CD14-positive monocyte (primary cell): Measurements from ENCODE around the gene DYNC1H1. TPM values are rescaled to one million over a fixed set of nuclear protein-coding genes. Genes with fewer than 3 reads are reported as not detected.

Experiments used
- DNase-seq, 3 donors: peaks; one replicate each; pipeline ENCODE4 v3.0.0-alpha.2; 2011 to 2022
- H2AFZ ChIP-seq: 2 replicates; pipeline ENCODE4 v1.6.0; 2012; ENCODE audit warnings: mild to moderate bottlenecking, low read depth, low read length, inconsistent platforms; ENCODE audit not compliant: insufficient read depth, poor library complexity, severe bottlenecking
- H3K27ac ChIP-seq, 2 donors: 1 replicate in 1 of 2; 2 replicates in 1 of 2; pipeline ENCODE4 v1.5.1; 2012 to 2013; ENCODE audit warnings: low read length in 2 of 2, control low read depth in 1 of 2, inconsistent platforms in 1 of 2, low read depth in 1 of 2, mild to moderate bottlenecking in 1 of 2
- H3K27me3 ChIP-seq, 2 donors: one replicate each; pipeline versions ENCODE4 v1.6.0 to v1.6.1; 2011 to 2013; ENCODE audit warnings: low read length in 2 of 2; ENCODE audit not compliant: control insufficient read depth in 2 of 2, insufficient read depth in 2 of 2
- H3K36me3 ChIP-seq, 2 donors: replicated peaks in 1 of 2; 1 replicate in 1 of 2; 2 replicates in 1 of 2; pipeline versions ENCODE4 v1.5.1 to v1.6.1; 2012 to 2013; ENCODE audit warnings: low read length in 2 of 2, control low read depth in 1 of 2, inconsistent platforms in 1 of 2, mild to moderate bottlenecking in 1 of 2; ENCODE audit not compliant: insufficient read depth in 2 of 2, control insufficient read depth in 1 of 2
- H3K4me1 ChIP-seq, 2 donors: 1 replicate in 1 of 2; 2 replicates in 1 of 2; pipeline versions ENCODE4 v1.5.1 to v1.6.1; 2012 to 2013; ENCODE audit warnings: low read length in 2 of 2, control low read depth in 1 of 2, inconsistent platforms in 1 of 2, mild to moderate bottlenecking in 1 of 2, moderate library complexity in 1 of 2; ENCODE audit not compliant: insufficient read depth in 2 of 2, control insufficient read depth in 1 of 2
- H3K4me2 ChIP-seq: replicated peaks from 2 replicates; pipeline ENCODE3; 2012; ENCODE audit warnings: low read length, moderate library complexity, mild to moderate bottlenecking; ENCODE audit not compliant: poor library complexity, severe bottlenecking; ENCODE audit errors: extremely low read depth
- H3K4me3 ChIP-seq, 3 experiments: fragments of 200-600 bp in 1 of 3; sonication (generic) in 1 of 3; replicated peaks in 1 of 3; 1 replicate in 2 of 3; 2 replicates in 1 of 3; pipeline ENCODE4 v1.5.1; 2011 to 2013; ENCODE audit warnings: low read length in 3 of 3, mild to moderate bottlenecking in 3 of 3, control low read depth in 2 of 3, low read depth in 2 of 3, inconsistent platforms in 1 of 3, moderate library complexity in 1 of 3
- H3K79me2 ChIP-seq: 2 replicates; pipeline ENCODE4 v1.6.0; 2012; ENCODE audit warnings: mild to moderate bottlenecking, control low read depth, inconsistent platforms, low read length, moderate library complexity; ENCODE audit not compliant: insufficient read depth
- H3K9ac ChIP-seq: 2 replicates; pipeline ENCODE4 v1.6.0; 2017; ENCODE audit warnings: low read length, mild to moderate bottlenecking; ENCODE audit not compliant: insufficient read depth, poor library complexity, severe bottlenecking
- H3K9me3 ChIP-seq, 2 donors: replicated peaks in 1 of 2; 1 replicate in 1 of 2; 2 replicates in 1 of 2; pipeline versions ENCODE4 v1.5.1 to v1.6.1; 2012 to 2013; ENCODE audit warnings: low read length in 2 of 2, control low read depth in 1 of 2; ENCODE audit not compliant: control insufficient read depth in 1 of 2, insufficient read depth in 1 of 2
- H4K20me1 ChIP-seq: 2 replicates; pipeline ENCODE4 v1.6.0; 2012; ENCODE audit warnings: mild to moderate bottlenecking, low read length, control low read depth, moderate library complexity; ENCODE audit not compliant: insufficient read depth
- H3K27ac Mint-ChIP-seq, 7 donors: one replicate each; pipeline ENCODE4 v1.8.0; 2020; ENCODE audit warnings: mild to moderate bottlenecking in 7 of 7, mixed read lengths in 7 of 7, moderate library complexity in 6 of 7, inconsistent platforms in 2 of 7
- H3K27me3 Mint-ChIP-seq, 3 donors: one replicate each; pipeline ENCODE4 v1.8.0; 2021 to 2022; ENCODE audit warnings: low read depth in 3 of 3, mild to moderate bottlenecking in 3 of 3, mixed read lengths in 3 of 3, moderate library complexity in 3 of 3, inconsistent platforms in 1 of 3
- H3K36me3 Mint-ChIP-seq, 2 donors: one replicate each; pipeline ENCODE4 v1.8.0; 2020; ENCODE audit warnings: mixed read lengths in 2 of 2, inconsistent platforms in 1 of 2, mild to moderate bottlenecking in 1 of 2
- H3K4me1 Mint-ChIP-seq: one replicate; pipeline ENCODE4 v1.8.0; 2020; ENCODE audit warnings: mild to moderate bottlenecking, mixed read lengths
- H3K4me3 Mint-ChIP-seq, 2 donors: one replicate each; pipeline ENCODE4 v1.8.0; 2020; ENCODE audit warnings: mild to moderate bottlenecking in 2 of 2, mixed read lengths in 2 of 2, moderate library complexity in 1 of 2
- H3K9me3 Mint-ChIP-seq, 7 donors: one replicate each; pipeline ENCODE4 v1.8.0; 2020 to 2022; ENCODE audit warnings: mixed read lengths in 7 of 7, mild to moderate bottlenecking in 6 of 7, moderate library complexity in 6 of 7, inconsistent platforms in 2 of 7
- CTCF ChIP-seq: fragments of 200-600 bp; IDR thresholded peaks from one replicate; pipeline ENCODE4 v1.8.0; 2022; ENCODE audit warnings: antibody characterized with exemption, mild to moderate bottlenecking
- WGBS: methylation state at CpG from one replicate; pipeline ENCODE4 v1.1.5; 2013; ENCODE audit warnings: missing lambda C conversion rate; ENCODE audit not compliant: insufficient coverage; 5-methylcytosine and 5-hydroxymethylcytosine counted together
- intact Hi-C, 2 donors: fragments of 100-400 bp; cut with micrococcal nuclease; formaldehyde crosslinking; loops; one replicate each; pipeline versions ENCODE4 v1.15.0 to v1.15.1; 2023
- polyA plus RNA-seq, 3 donors: library from polyadenylated mRNA; depleted of rRNA in 1 of 3; unstranded in 2 of 3; stranded (reverse) in 1 of 3; fragments of 300-500 nt in 2 of 3; fragments of >200 nt in 1 of 3; fragmentation: Illumina TruSeq in 2 of 3; gene quantifications; 1 replicate in 2 of 3; 2 replicates in 1 of 3; pipeline ENCODE4 v1.2.3, GENCODE V29; 2012 to 2021

The DYNC1H1 gene
- polyA plus RNA-seq, 3 donors: 14.7 to 87.3 (median 23.6) TPM

DNA sequence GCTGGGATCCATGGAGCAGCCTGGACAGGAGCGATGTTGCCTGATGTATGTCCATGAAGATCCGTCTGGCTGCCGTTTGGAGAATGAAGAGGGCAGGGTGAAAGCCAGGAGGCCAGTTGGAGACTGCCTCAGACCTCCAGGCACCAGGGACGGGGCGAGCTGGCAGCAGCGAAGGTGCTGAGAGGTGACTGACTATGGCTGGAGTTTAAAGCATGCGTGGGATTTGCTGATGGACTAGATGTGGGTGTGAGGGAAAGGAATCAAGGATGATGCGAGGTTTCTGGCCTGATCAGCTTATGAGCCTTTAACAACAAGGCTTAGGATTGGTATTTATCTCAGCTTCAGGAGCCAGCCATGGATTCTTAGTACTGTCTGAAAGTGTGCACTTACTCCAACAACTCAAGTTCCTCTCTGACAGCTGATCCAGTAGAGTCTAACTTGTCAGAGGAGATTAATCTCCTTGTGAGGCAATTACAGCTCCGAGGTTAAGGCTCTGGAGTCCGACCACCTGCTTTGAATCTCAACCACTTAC lies 49.4 kb downstream of the DYNC1H1 start:
- no peak for DNase-seq
- no peak overlapping the region for H3K4me3 Mint-ChIP-seq
- intact Hi-C loops: no loop called here
- H3K27ac ChIP-seq: no peak overlapping the region
- H3K27me3 Mint-ChIP-seq: no peaks in the 10 kb centered on the region
- H3K36me3 Mint-ChIP-seq: peaks cover 97 to 100% of the 10 kb centered on the region in 2 donors
- H3K4me1 ChIP-seq: no peaks in the 10 kb centered on the region
- no peak overlapping the region for H3K4me2 ChIP-seq
- H3K9me3 Mint-ChIP-seq: peaks cover 0 to 2% (median 0%) of the 10 kb centered on the region in 7 donors
- no peaks in the 10 kb centered on the region for H3K27me3 ChIP-seq
- 89% methylated on average over 7 of the region's 10 CpGs for whole genome bisulfite sequencing
- H3K4me1 Mint-ChIP-seq: no peaks in the 10 kb centered on the region
- H3K9me3 ChIP-seq: no peaks in the 10 kb centered on the region
- H2AFZ ChIP-seq: no peak overlapping the region
- H3K27ac Mint-ChIP-seq: peak overlapping the region in 2 of 7 donors; percentile 8 to 63
- no peak overlapping the region for H3K9ac ChIP-seq
- TF ChIP-seq CTCF: no peak
- H3K4me3 ChIP-seq: no peak overlapping the region
- H3K79me2 ChIP-seq: no peaks in the 10 kb centered on the region
- H3K36me3 ChIP-seq: peaks cover 97 to 100% of the 10 kb centered on the region in 2 donors
- peaks cover 12% of the 10 kb centered on the region for H4K20me1 ChIP-seq

- no peaks in the 10 kb centered on the region for H3K4me1 ChIP-seq
- H3K27me3 Mint-ChIP-seq: no peaks in the 10 kb centered on the region
- H3K79me2 ChIP-seq: no peaks in the 10 kb centered on the region
- H3K36me3 Mint-ChIP-seq: peaks cover 94 to 100% of the 10 kb centered on the region in 2 donors
- H3K27me3 ChIP-seq: no peaks in the 10 kb centered on the region
- H3K4me2 ChIP-seq: no peak overlapping the region
- DNase-seq: no peak
- peaks cover 15% of the 10 kb centered on the region for H4K20me1 ChIP-seq
- H3K4me3 Mint-ChIP-seq: no peak overlapping the region
- intact Hi-C loops: no loop called here
- H3K36me3 ChIP-seq: peaks cover 97 to 100% of the 10 kb centered on the region in 2 donors
- no peak overlapping the region for H3K4me3 ChIP-seq
- 99% methylated on average over 9 of the region's 16 CpGs for WGBS
- no peaks in the 10 kb centered on the region for H3K4me1 Mint-ChIP-seq
- no peak overlapping the region for H3K9ac ChIP-seq
- H3K27ac Mint-ChIP-seq: no peak overlapping the region
- H3K9me3 ChIP-seq: no peaks in the 10 kb centered on the region
- H3K9me3 Mint-ChIP-seq: peaks cover 0 to 2% (median 0%) of the 10 kb centered on the region in 7 donors
- H3K27ac ChIP-seq: no peak overlapping the region
- no peak overlapping the region for H2AFZ ChIP-seq
- TF ChIP-seq CTCF: no peak
Measured at GRCh38 chr14:102015045-102015685, 50.8 kb downstream of the DYNC1H1 start.
